Ramos (cell line): ENCODE measurements around the gene CAMK1D.
"Not testable (repeated sequence)": the region's sequence is repeated elsewhere in the genome, so short reads cannot be mapped to it uniquely, and the experiment has no call there.

Source experiments
- in situ Hi-C: fragments of 300-500 bp; cut with MboI; formaldehyde crosslinking; loops from one replicate; pipeline ENCODE4 v1.14.3; 2022; ENCODE audit warnings: low sequenced_read_pairs; ENCODE audit not compliant: unreplicated experiment

Gene CAMK1D

DNA sequence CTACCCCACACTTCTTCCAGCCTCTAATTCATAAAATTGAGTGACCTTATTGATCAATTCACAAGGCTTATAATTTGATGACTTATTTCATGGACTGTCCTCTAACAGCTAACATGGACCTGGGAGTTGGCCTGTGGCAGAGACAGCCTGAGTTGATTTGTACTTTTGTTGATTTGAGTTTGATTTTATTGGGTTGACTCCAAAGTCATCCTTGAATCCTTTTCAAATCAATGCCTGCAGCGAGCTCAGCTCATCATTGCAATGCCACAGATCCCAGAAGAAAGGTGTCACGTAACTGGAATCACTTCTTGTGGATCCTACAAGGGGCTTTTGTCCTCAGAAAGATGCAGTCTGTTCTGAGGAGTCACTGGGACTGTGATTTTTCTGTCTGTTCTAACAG, 138.0 kb downstream of the CAMK1D start:
- in situ Hi-C loops: no loop called here

DNA sequence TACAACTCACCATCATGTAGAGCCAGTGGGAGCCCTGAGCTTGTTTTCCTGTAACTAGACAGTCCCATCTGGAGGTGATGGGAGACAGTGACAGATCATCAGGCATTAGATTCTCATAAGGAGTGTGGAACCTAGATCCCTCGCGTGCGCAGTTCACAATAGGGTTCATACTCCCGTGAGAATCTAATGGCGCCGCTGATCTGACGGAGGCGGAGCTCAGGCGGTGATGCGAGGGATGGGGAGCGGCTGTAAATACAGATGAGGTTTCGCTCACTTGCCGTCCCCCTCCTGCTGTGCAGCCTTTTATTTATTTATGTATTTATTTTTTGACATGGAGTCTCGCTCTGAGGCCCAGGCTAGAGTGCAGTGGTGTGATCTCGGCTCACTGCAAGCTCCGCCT, 139.3 kb downstream of the CAMK1D start:
- in situ Hi-C loops: no loop called here

DNA sequence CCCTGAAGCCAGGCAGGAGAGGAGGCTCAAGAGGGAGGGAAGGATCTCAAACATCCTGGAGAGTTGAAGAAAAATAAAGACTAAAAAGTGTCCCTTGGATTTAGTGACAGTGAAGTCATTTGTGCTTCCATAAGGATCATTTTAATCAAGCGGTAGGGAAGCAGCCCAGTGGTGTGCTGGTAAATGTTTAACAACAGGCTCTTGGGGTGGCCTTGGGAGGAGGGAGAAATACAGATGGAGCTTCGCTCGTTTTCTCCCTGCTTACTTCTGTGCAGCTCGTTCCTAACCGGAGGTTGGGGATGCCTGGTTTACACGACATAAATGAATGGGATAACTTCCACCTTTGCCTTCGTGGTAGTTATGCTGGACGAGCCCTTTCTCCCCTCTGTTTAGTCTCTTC, 140.0 kb downstream of the CAMK1D start:
- in situ Hi-C loops: no loop called here

DNA sequence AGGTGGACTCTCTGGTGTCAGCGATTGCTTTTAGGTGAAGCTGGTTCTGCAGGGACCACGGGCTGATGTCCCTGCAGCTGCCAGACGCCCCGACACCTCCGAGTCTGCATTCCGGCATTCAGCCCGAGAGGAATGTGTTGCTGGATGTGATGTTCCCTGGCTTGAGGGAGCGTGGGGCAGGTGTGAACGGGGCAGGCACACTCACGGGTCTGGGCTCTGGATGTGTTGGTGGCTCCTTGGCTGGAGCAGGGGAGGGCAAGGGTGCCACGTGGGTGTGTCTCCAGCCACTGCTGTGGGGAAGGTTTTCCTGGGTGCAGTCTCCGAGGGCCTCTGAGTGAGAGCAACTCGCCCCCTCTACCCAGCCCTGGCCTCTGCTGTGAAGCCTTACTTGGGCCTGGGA, 140.5 kb downstream of the CAMK1D start:
- in situ Hi-C loops: no loop called here

DNA sequence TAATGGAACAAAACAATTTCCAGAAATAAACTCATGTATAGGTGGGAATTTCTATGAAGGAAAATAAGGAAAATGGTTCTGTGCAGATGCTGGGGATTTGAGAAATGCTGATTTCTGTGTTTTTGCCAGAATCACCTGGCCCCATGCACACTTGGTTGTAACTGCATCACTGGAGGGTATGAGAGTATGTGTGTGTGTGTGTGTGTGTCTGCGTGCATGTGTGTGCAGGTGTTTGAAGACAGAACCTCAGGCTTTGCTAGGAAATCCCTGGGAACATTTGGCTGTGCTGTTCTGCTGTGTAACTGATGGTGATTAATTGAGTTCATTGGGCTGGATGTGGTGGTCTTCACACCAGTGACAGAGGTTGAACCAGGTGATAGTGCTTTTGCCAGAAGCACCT, 141.6 kb downstream of the CAMK1D start:
- in situ Hi-C loops: no loop called here

DNA sequence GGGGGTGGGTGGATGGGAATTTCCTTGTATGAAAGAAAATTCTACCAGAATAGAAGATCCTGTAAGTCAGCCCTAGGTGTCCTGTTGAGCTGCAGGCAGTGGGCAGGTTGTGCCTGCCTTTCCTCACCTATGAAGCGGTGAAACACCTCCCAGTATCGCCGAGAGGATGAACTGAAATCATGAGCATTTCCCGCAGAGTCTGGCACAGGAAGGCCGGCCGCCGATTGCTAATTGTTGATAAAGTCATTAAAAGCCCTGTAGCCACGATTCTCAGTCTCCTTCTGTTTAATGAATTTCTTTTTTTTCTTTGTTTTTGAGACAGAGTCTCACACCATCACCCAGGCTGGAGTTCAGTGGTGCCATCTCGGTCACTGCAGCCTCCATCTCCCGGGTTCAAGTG, 142.1 kb downstream of the CAMK1D start:
- in situ Hi-C loops: no loop called here

DNA sequence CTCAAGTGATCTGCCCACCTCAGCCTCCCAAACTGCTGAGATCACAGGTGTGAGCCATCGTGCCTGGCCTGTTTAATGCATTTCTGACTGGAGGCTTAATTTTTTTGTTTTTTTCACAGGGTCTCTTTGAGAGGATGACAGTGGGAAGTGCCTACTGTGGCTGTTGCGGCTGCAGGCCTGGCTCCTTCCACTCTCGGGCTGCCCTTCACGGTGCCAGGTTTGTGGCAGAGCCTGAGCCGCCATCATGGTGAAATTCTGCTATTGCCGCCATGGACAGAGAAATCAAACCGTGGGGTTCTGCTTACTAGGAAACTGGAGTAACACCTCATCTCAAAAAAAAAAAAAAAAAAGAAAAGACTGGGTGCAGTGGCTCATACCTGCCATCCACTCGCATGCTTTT, 142.7 kb downstream of the CAMK1D start:
- in situ Hi-C loops: no loop called here

DNA sequence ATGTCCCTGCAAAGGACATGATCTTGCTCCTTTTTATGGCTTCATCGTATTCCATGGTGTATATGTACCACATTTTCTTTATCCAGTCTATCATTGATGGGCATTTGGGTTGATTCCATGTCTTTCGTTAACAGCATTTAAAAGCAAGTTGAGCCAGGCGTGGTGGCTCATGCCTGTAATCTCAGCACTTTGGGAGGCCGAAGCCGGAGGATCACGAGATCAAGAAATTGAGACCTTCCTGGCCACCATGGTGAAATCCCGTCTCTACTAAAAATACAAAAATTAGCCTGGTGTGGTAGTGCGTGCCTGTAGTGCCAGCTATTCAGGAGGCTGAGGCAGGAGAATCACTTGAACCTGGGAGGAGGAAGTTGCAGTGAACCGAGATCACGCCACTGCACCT, 147.7 kb downstream of the CAMK1D start:
- in situ Hi-C loops: not testable (repeated sequence)

DNA sequence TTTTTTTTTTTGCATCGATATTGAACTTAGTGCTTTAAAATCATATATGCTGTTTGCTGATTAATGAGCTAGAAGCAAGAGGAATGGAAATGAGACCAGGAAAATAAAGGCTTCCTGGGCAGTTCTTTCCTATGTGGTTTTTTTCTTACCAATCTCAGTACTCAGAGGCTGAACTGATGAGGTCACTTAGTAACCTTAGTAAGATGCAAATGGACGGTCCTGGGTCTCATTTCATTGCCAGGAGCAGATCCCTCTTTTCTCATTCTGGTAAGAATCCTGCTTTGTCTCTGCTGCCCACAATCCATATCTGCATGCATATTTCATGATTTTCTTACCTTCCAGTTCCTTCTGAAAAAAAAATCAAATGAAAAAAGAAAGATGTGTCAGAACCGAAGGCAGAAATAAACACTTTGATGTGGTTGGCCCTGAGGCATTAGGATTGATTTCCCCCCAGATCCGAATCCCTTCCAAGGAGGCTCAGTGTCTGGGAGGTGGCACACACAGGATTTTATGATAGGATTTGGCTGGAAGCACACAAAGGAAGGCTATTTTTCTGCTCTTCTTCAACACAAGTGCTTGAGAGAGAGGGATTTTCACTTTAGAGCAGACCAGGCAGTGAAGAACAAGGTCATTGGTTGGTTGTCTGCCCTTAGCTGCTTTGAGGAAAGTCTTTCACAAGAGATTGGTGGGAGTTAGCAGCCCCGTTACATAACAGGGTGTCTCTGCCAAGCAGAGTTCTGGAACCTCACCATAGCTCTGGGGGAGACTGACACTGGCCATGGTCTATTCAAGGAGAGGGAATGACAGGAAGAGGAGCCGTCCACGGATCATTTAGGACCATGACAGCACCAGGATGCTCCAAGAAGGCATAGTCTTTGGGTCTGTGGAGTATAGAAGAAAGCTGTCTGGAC, 150.0 kb downstream of the CAMK1D start:
- in situ Hi-C loops: no loop called here

DNA sequence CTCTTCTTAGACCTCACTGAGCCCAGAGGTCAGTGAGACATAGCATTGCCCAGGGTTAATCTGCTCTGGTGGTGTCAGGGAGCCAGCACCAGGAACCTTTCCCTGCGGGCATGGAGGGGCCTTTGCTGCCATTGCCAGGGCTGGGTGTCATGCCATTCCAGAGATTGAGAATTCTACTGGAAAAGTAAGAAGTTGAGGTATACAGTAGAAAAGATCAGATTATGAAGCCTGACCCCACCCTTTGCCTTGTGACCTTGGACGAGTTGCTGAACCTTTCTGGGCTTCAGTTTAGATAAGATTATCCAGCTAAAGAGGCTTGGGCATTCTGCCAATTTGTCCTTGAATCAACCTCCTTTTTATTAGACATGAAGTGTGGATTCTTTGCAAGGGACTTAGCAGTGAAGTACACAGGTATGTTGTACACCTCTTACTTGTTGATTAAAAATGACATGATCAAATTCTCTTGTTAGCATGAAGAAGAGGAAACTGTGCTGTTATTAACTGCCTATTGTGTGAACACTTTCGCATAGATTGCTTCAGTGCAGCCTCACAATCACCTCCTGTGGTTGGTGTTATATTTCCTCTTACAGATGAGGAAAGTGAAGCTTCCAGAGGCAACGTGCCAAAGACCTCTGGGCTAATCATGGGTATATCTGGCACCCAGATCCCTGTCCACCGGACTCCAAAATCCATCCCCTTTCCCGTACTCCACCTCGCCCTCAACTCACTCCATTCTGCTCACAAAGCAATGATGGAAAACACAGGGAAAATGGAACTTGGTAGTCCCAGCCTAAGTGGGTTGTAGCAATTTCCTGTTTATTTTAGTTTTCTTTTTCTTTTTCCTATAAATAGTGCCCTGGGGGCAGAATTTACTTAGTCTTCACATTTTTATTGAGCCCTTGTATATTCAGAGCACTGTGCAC, 151.3 kb downstream of the CAMK1D start:
- in situ Hi-C loops: no loop called here

DNA sequence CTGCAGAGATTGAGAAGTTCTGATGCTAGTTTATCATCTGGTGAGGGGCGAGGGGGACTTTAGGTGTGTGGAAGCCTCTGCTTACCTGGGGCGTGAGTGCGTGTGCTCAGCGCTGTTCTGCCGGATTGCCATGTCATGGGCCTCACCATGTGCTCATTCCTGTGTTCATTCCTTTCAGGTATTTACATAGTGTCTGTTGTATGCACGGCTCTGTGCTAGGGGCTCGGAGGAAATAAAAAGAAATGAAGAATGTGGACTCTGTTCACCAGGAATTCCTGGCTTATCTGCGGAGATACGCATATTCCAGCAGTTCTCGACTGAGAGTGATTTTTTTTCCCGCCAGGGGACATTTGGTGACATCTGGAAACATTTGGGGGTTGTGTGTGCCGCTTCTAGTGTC, 152.0 kb downstream of the CAMK1D start:
- in situ Hi-C loops: no loop called here

DNA sequence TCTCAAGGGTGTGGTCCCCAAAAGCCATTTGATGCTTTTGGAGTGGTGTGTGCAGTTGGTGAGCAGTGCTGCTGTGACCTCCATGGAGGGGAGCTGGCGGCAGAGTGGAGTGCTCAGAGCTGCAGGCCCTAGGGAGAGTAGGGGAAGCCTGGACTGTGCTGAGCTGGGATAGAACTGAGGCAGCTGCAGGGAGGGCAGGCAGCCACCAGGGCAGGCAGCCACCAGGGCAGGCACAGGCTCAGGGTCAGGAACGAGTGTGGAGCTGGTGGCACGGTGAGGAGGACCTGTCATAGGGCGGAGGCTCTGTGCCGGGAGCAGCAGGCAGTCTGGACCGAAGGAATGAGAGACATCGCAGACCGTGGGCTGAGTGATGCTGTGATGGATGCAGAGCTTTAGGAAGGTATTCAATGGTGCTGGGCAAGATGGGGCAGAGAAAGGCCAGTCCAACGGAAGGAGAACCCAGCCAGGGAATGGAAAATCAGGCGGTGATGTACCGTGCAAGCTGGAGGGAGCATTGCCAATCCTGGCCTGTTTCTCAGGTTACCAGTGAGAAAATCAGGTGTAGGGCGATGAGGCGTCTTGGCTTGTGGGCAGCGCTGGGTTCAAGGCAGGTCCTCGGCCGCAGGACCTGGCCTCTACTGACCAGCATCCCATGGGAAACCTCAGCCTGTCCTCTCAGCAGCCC, 152.6 kb downstream of the CAMK1D start:
- in situ Hi-C loops: no loop called here

DNA sequence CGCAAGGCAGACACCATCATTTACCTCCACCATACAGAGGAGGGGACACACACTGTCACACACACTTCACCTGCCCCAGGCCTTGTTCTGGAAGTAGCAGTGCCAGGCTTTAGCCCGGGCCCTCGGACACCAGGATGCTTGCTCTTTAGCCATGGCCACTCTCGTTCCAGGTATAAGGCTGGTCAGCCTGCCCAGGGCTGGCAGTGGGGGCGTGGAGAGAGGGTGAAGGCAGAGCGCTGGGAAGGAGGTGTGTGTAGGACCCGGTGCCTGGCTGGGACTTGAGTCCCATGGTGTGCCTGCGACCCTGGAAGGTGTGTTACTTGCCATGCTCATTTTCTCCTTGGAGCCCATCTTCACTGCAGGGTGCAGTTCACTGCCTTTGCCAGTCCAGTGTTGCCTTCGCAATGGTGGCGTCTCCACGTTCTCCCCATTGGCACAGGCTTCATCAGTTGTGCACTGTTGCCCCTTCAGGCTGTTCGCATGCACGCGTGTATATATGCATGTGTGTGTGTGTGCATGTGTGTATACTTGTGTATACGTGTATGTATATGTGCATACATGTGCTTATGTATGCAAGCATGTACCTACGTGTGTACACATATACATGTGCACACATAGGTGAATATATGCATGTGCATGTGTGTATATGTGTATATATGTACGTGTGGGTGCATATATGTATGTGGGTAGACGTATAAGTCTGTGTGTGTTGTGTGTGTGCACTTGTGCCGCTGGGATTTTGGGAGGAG, 153.4 kb downstream of the CAMK1D start:
- in situ Hi-C loops: no loop called here

DNA sequence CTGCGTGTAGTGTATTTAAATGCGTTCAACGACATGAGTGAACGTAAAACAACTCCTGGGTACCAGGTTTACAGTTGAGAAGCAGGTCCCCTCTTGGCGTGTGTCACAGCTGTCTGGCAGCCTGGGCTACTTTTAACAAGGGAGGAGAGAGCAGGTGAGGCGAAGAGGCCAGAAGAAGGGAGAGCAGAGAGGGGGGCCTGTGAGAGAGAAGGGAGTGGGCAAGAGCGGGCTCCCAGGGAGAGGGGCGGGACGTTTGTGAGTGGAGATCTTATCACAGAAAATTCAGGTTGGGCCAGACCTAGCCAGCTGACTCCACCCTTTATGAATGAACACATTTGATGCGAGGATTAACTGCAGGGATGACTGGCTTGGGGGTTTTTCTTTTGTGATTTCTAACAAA, 154.0 kb downstream of the CAMK1D start:
- in situ Hi-C loops: no loop called here

DNA sequence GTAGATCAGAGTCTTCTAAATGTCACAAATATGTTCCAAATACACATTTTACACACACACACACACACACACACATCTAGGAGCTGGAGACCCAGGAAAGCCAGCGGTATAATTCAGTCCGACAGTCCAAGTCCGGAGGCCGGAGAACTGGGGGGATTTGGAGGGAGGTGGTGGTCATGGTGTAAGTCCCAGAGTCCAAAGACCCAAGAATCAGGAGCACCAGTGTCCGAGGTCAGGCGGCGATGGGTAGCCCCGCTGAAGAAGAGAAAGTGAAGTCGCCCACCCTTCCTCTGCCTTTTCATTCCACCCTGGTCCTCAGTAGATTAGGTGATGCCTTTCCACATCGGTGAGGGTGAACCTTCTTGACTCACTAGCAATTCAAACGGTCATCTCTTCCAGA, 154.8 kb downstream of the CAMK1D start:
- in situ Hi-C loops: no loop called here

DNA sequence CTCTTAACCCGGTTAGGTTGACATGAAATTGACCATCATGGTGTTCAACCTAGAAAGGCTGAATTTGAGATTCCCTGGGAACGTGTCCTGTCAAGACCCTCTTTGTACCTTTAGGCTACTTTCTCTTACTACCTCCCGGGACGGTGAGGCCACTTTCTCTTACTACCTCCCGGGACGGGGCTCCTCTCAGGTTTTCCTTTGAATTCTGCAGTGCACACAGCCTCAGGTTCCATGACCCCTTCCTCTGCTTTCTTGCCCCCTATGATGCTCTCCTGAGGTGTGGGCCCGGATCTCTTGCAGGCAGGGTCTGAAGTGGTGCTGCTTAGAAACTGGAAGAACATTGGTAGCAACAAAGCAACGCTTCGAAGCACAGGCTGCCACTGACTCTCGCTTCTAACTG, 155.3 kb downstream of the CAMK1D start:
- in situ Hi-C loops: no loop called here

DNA sequence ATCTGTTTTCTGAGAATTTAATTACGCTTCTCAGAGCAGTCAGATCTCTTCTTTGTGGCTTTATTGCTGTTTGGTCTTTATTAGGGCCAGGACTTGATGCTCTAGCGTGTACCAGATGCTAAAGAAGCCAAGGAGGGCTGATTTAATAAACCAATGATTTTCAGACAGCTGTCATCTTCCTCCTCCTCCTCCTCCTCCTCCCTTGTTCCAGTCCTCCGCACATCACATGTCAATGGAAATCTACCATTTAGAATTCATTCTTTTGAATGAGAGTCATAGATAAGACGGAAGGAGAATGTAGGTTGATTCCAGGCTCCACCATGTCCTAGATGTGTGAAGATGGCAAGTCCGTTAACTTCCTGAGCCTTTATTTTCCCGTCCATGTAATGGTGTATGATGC, 156.3 kb downstream of the CAMK1D start:
- in situ Hi-C loops: no loop called here

DNA sequence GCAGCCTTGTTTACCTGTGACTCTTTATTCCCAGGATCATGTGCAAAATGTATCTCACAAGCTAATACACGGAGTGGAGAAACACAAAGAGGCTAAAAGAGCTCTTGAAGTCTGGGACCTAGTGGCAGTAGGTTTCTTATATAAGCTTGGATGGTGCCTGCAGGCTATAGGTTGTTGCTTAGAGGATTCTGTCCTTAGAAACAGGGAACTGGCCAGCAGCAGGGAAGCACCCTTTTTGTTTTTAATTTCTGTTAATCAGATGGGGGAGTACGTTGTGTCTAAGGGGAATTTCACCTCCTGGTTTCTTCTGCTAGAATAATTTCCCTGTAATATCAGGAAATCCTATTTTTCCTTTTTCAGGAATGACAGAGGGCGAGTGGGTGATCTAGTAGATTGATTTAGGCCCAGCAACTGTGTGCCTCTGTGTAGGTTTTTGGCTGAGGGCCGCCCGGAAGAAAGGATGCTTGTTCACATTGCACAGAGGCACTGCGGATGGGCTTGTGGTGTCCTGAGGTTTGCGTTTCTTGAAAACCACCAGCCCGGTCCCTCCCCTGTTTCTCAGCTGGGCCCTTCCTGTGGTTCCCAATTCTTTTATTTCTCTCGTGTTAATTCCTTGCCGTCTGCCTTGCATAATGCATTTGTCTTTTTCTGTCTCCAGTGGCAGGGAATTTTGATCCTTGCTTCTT, 158.0 kb downstream of the CAMK1D start:
- in situ Hi-C loops: no loop called here

DNA sequence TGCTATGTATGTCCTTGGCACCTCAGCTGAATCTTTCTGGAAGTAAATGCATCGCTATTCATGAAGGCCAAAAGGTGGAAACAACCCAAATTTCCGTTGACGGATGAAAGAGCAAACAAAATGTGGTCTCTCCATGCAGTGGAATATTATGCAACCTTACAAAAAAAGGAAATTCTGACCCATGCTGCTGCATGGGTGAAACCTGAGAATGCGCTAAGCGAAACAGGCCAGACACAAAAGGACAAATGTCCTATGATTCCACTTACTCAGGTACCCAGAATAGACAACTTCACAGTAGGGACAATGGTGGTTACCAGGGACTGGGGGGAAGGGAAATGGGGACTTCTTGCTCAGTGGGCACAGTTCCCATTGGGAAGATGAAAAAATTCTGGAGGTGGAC, 158.8 kb downstream of the CAMK1D start:
- in situ Hi-C loops: no loop called here
